ENCODE results near the gene CD247. TPM values are rescaled to one million over a fixed set of nuclear protein-coding genes. Genes with fewer than 3 reads are reported as not detected.

Gene CD247
- polyA plus RNA-seq, 2 of the 4 experiments (the other 2 are of a cell fraction), result 0.10 to 0.27 TPM

DNA sequence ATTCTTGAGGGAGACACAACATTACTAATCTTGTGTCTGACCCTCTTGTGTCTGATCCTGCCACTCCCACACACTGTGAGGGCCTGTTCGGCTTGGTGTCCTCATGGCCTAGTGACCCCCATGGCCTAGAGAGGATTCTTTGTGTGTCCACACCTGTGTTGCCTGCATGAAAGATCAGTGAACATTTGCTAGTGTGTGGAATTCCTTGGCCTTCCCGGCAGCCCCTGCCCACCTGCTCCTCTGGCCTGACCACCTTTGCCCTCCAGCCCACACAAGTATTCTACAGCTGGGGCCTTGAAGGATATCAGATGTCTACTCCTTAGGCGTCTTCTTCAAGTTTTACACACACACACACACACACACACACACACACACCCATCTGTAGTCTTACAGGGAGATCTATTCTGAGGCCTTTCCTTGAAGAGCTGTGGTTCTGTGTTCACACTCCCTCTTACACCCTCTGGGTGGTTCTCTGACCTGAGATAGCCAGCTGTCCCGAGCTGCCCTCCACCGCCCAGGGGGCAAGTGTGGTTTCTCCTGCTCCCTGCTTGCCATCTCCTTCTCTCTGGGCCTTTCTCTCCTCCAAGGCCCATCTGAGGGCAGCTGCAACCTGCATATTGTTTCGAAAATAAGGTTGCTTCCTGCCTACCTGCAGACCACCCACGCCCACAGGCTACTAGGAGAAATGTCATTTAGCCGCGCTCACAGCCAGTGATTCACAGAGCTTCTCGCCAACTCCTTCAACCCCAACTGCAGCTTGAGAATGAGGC lies 45.4 kb downstream of the CD247 start:
- H3K4me1 ChIP-seq, result no peaks in the 10 kb centered on the region
- no peaks in the 10 kb centered on the region for H3K9me3 ChIP-seq
- FAIRE-seq (no peak), DNase-seq (ENCODE audit: low read depth in 1 of 2, low spot score in 1 of 2) (no peak), ATAC-seq (0 out of 6 replicates have a peak, but pooled peaks of 1 of the 2 experiments have one; percentile 47)
- no peak overlapping the region for H3K27ac ChIP-seq
- 76% methylated on average over 10 of the region's 10 CpGs for WGBS (ENCODE audit: missing lambda C conversion rate)
- ChIA-PET CTCF (interaction anchor here (0.7 to 1.1 kb wide), 3 partner anchors 31 to 62 kb away, joined by 3 read pairs; no protein-coding TSS in a partner anchor), POLR2A (no interaction called here)
- TF ChIP-seq JUN (IDR thresholded peaks at IDR 0.05) (no peak), RNF2 (IDR thresholded peaks at IDR 0.05; ENCODE audit: borderline replicate concordance, low read depth) (no peak), NR3C1 (IDR thresholded peaks at IDR 0.05) (no peak), HOXB13 (CRISPR knock-in tag; IDR thresholded peaks at IDR 0.05; ENCODE audit: low read depth) (no peak), EHMT2 (IDR thresholded peaks at IDR 0.05; ENCODE audit: low read depth) (no peak), BHLHE40 (IDR thresholded peaks at IDR 0.05; ENCODE audit: low read depth, low read length) (no peak), RFX5 (IDR thresholded peaks at IDR 0.05) (no peak), CBX8 (IDR thresholded peaks at IDR 0.05) (no peak), NPAS2 (CRISPR knock-in tag; IDR thresholded peaks at IDR 0.05; ENCODE audit: borderline replicate concordance) (no peak), ZFP36 (IDR thresholded peaks at IDR 0.05; ENCODE audit: borderline replicate concordance, partially characterized antibody) (no peak), HOXB5 (CRISPR knock-in tag; IDR thresholded peaks at IDR 0.05) (no peak), CTCF (IDR thresholded peaks at IDR 0.05) (no peak), ESRRA (IDR thresholded peaks at IDR 0.05; ENCODE audit: borderline replicate concordance, low read length) (no peak)
- TF ChIP-seq, protein P1, sequence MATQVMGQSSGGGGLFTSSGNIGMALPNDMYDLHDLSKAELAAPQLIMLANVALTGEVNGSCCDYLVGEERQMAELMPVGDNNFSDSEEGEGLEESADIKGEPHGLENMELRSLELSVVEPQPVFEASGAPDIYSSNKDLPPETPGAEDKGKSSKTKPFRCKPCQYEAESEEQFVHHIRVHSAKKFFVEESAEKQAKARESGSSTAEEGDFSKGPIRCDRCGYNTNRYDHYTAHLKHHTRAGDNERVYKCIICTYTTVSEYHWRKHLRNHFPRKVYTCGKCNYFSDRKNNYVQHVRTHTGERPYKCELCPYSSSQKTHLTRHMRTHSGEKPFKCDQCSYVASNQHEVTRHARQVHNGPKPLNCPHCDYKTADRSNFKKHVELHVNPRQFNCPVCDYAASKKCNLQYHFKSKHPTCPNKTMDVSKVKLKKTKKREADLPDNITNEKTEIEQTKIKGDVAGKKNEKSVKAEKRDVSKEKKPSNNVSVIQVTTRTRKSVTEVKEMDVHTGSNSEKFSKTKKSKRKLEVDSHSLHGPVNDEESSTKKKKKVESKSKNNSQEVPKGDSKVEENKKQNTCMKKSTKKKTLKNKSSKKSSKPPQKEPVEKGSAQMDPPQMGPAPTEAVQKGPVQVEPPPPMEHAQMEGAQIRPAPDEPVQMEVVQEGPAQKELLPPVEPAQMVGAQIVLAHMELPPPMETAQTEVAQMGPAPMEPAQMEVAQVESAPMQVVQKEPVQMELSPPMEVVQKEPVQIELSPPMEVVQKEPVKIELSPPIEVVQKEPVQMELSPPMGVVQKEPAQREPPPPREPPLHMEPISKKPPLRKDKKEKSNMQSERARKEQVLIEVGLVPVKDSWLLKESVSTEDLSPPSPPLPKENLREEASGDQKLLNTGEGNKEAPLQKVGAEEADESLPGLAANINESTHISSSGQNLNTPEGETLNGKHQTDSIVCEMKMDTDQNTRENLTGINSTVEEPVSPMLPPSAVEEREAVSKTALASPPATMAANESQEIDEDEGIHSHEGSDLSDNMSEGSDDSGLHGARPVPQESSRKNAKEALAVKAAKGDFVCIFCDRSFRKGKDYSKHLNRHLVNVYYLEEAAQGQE (IDR thresholded peaks at IDR 0.05), result no peak
- TF ChIP-seq, protein P2, sequence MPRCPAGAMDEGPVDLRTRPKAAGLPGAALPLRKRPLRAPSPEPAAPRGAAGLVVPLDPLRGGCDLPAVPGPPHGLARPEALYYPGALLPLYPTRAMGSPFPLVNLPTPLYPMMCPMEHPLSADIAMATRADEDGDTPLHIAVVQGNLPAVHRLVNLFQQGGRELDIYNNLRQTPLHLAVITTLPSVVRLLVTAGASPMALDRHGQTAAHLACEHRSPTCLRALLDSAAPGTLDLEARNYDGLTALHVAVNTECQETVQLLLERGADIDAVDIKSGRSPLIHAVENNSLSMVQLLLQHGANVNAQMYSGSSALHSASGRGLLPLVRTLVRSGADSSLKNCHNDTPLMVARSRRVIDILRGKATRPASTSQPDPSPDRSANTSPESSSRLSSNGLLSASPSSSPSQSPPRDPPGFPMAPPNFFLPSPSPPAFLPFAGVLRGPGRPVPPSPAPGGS (IDR thresholded peaks at IDR 0.05), result no peak
- H3K4me3 ChIP-seq, result no peak overlapping the region
- no peak overlapping the region for H3K4me2 ChIP-seq

DNA sequence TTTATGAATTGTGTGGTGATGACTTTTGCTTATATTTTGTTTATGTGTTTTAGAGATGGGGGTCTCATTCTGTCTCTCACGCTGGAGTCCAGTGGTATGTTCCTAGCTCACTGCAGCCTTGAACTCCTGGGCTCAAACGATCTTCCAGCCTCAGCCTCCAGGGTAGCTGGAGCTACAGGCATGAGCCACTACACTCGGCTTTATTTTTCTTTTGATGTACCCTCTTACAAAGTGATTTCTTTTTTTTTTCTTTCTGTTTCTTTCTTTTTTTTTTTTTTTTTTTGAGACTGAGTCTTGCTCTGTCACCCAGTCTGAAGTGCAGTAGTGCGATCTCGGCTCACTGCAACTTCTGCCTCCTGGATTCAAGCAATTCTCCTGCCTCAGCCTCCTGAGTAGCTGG lies 46.8 kb downstream of the CD247 start:
- Histone ChIP-seq H3K4me1 (peaks cover 9% of the 10 kb centered on the region), H3K27ac (no peak overlapping the region), H3K9me3 (no peaks in the 10 kb centered on the region), H3K4me3 (no peak overlapping the region), H3K4me2 (no peak overlapping the region)
- no peak for ATAC-seq
- POLR2A ChIA-PET, result interaction anchor here (1.9 kb wide), 1 partner anchor 16 kb away, joined by 6 read pairs; no protein-coding TSS in a partner anchor
- 69% methylated on average over 5 of the region's 5 CpGs for WGBS (ENCODE audit: missing lambda C conversion rate)
- DNase-seq (ENCODE audit: low read depth in 1 of 2, low spot score in 1 of 2), result no peak
- no peak for TF ChIP-seq CBX2 (IDR thresholded peaks at IDR 0.05; ENCODE audit: borderline replicate concordance, low read depth)
- TF ChIP-seq ZSCAN20 (CRISPR knock-in tag; IDR thresholded peaks at IDR 0.05), result no peak
- TF ChIP-seq CBX8 (IDR thresholded peaks at IDR 0.05), result no peak
- no peak for FAIRE-seq
- CTCF ChIA-PET, result interaction anchor here (1.1 kb wide), 1 partner anchor 30 kb away, joined by 3 read pairs; no protein-coding TSS in a partner anchor
